GM18498 (cell line): ENCODE data around the gene PRCC.
"Not testable (repeated sequence)": the region's sequence is repeated elsewhere in the genome, so short reads cannot be mapped to it uniquely, and the experiment has no call there.

ENCODE experiments used
- ATAC-seq: cut with Tn5 transposase; IDR thresholded peaks from one replicate; pipeline ENCODE4 v1.9.1; 2021; ENCODE audit warnings: mild to moderate bottlenecking, moderate library complexity; ENCODE audit not compliant: unreplicated experiment

The PRCC gene

DNA sequence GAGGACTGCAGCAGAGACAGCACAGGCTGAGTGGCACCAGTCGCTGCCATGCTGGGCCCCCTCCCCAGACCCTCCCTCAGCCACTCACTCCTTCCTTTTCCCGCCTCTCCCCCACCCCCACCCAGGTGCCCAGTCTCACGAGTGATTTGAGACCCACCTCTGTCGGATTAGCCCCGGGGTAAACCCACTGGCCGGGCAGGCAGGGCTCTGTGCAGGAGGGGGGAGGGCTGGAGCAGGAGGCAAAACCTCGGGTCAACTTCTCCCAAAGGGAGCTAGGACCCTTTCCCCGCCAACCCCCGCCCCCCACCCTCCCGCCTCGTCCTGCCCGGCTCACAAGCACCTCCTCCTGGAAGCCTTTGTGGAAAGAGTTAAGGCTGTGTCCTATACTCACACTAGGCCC, 23.0 kb upstream of the PRCC start:
- ATAC-seq, result no peak

DNA sequence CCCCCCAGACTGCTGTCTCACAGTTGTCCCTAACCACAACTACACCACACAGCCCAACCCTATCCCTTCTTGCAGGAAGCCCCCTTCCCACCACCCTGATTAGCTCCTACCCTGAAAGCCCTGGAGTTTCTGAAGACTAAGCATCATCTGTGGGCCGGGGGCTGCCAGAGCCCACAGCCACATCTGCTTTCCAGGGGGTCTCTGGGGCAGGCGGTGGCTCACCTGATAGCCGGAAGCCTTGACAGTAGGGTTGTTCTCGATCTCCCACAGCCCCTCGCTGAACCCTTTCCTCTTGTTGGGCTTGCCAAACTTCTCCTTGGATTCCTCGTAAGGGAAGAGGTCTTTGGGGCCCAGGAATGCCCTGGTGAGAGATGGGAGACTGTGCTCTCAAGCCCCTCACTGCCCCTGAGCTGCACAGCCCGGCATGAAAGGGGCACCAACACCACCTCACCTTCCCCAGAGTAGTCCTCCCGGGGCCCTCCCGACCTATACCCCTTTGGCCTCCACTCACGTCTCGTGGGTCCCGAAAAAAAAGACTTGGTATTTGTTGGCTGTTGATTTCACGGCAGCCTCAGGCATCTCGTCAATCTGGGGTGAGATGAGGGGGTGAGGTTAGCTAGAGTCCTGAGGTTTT, 22.4 kb upstream of the PRCC start:
- no peak for ATAC-seq

DNA sequence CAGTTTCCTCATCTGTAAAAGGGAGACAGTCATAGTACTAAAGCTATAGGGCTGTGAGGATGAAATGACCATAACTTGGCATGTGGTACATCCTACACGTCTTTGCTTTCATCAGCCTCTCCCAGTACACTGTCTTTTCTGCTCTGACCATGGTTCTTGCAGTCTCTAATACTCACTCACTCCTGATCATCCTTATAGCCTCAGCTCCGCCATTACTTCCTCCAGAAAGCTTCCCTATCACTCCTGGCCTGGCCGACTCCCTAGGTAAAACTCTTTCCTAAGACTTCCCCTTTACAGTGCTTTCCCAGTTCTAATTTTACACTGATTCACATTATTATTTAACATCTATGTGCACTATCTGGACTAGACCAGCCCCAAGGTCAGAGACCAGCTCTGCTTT, 21.5 kb upstream of the PRCC start:
- ATAC-seq, result no peak

DNA sequence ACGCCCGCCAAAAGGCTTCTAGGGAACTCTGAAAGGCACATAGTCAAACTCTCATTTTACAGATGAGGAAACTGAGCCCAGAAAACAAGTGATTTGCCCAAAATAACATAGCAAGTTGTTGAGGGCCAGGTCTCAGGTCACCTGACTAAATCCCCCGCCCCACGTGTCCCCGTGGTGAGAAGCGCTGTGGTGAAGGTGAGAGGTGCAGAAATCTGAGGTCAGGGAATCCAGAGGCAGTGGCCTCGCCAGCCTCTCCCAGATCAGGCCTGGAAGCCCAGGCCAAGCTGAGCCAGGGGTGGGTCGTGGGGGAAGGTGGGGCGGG, 21.0 kb upstream of the PRCC start:
- no peak for ATAC-seq

DNA sequence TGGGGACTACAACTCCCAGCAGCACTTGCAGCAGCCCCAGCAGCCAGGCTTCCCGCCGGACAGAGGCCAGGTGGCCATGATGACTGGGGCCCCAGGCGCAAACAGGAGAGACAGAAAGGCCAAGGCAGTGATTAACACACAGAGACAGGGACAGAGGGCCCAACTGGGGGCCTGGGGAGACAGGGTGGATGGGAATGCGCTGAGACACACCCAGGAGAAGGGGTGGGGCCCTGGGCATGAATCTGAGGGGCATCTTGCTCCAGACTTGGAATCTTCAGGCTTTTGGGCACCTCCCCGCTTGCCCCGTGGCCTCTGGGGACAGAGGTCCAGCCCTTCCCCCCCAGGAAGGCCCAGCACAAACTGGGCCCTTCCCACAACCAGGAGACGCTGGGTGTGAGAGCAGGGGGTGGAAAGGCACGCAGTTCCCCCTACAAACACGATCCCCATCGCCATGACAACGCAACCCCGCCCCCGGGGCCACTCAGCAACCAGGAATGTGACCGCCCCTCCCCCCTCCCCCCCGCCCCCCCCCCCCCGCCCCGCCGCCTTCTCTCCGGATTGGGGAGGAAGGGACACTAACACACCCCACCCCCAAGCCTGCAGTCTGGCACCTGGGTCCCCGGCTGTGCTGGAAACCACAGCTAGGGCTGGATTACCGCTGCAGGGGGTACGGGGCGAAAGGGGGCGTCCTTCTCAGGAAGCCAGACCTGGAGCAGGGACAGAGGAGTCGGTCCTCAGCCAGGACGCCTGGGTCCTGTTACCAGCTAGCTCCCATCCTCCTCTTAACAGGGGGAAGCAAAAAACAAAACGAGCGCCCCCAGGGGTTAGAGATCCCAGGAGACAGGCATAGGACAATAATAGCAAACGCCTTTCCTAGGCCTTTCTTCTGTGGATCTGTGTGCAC, 20.4 kb upstream of the PRCC start:
- ATAC-seq, result no peak

DNA sequence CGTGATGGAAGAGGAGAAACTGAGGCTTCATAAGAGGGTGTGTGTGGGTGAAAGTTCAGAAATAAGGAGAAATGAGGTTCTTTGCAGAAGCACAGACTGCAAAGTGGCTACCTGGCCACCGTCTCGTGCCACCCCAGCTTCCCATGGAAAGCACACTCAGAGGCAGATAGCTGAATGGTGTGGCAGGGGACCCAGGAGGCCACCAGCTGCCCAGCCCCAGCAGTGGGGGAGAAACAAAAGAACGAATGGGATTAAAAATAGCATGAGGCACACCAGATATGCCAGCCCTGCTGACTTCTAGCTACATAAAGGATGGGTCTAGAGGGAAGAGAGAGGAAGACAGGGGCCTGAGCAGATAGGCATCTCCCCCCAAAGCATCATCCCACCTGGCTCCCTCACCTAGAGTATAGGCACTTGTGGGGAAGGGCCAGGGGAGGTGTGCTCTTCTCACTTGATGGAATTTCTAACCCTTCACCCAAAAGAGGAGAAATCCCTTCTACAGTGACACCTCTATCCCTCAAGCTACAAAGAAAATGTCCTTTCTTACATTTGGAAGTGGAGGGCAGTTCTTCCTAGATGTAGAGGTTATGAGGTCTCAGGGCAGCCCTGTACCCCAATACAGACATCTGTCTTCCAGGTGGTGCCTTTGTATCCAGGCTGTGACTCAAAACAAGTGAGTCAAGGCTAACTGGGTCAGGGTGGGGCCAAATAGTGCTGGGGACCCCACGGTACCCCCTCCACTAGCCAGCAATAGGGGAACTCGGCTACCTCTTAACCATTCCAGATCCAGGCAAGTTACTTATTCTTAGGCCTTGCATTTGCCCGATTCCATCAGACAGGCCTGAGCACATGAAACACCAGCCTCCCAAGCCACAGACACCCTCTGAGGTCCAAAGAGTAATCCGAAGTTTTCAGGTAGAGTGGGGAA, 19.3 kb upstream of the PRCC start:
- ATAC-seq, result no peak

- no peak for ATAC-seq
These were observed 18.5 kb upstream of the PRCC start for GRCh38 chr1:156748670-156749418.

GRCh38 chr1:156749419-156750118, 17.8 kb upstream of the PRCC start:
- no peak for ATAC-seq

DNA sequence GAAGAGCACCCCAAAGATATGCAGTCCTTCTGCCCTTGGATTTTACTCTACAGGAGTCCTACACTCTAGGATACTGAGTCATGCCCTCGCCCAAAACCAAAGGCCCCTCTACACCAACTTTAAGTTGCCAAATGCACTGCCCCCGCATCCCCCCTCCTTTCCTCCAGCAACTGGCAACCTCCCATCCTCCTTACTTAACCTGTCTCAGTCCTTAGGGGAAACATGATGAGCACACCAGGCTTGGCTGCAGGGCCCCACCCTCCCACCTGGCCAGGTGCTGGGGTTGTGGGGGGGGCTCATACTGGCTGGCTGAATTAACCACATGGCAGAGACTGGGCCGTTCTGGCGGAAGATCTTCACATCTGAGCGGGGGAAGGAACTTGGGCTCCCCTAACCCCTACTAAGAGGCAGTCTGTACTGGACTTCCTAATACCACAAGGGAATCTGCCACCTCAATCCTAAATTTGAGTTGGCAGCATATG, 17.1 kb upstream of the PRCC start:
- ATAC-seq, result no peak

DNA sequence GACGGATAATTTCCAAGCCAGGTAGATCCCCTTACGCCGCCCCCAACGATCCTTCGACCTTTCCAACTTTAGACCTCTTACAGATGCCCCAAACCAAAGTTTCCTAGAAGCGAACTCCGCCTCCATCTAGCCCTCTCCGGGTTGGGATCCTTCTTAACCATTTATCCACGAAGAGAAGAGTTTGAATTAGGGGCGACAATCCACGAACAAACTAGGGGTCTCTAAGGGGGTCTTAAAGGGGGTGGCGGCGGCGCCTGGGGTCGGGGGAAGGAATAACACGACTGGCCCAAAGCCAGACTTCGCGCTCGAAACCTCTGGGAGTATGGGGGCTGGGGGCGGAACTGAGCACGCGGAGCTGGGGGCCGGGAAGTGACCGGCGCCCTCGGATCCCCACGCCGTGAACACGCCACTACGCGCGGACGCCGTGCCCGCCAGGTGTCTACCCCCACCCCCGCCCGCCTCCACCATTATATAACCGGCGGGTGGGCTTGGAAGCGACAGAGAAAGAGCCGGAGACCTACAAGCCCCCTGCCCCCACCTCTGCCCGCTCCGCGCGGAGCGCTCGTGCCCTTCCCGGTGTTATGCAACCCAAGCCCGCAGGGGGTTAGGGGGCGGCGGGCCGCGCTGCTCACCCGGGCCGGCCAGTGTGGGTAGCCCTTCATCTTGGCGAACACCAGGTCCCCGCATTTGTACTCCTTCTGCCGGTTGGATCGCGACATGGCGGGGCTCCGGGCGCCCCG, 16.5 kb upstream of the PRCC start:
- peak; percentile 22 for ATAC-seq

DNA sequence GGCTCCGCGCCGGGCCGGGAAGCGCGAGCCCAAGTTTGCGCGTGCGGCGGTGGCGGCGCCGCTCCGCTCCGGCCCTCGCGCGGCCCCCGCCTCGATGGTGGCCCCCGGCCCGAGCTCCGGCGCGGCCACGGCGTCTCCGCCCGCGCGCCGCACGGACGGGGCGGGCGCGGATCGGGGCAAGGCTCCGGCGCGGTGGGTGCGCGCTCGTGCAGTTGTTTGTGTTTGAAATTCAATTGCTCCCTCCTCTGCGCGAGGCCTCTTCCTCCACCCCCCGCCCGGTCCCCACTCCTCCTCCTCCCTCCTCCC, 15.9 kb upstream of the PRCC start, which contains the start of gene HDGF:
TSS of gene HDGF (minus strand) at position 225 of the 306 bp plus-strand sequence. CDS start 246 bp downstream, outside the sequence.
- ATAC-seq, result peak; percentile 20

DNA sequence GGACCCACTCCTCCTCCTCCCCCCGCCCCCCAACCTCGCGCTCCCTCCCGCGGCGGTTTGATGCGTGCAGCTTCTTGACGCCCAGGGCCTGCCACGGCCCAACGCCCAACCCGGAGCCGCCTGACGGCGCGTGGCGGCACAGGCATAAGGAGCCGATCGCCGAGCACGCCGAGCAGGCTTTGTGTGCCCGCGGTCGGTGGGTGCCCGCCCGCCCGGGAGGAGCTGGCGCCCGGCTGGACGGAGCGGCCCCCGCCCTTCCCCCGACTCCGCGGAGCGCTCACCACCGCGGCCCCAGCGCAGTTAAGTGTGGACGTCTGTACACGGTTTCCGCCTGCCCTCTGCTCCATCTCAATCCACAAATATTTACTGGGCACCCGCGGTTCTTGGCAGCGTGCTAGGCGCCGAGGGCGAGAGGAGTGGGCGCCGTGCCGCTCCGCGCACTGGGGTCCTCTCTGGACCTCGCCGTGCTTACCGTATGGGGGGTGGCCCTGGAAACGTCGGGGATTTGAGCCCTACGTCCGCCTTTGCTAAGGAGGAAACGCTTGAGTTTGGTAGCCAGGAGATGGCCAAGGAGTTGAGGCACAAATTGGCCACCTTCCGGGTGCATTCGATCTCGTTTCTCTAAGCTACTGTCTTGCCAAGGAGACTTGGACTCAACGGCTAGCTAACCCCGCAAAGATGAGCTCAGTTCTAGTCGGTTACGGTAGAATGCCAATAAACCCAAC, 15.4 kb upstream of the PRCC start:
- ATAC-seq, result peak; percentile 80

- ATAC-seq, result no peak
These were observed 14.4 kb upstream of the PRCC start for GRCh38 chr1:156752843-156753482.

GRCh38 chr1:156754219-156754618, 13.1 kb upstream of the PRCC start:
- ATAC-seq, result no peak

DNA sequence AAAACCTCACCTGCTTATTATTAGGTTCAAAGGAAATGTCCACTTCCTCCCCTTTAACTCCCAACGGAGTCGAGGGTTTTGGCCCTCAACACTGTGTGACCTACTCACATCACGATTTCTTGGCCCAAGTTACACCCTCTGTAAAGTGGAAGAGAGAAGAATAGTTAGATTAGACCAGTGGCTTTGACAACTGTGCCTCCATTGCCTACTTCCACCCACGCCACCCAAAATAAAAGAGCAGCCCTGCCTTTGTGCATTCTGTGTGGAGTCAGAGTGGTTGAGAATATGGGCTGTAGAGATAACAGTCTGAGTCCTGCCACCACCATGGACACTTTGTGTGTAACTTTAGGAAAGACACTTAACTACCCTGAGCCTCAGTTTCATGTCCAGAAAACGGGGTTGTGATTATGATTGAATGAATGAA, 11.8 kb upstream of the PRCC start:
- no peak for ATAC-seq

- ATAC-seq, result no peak
These were observed 11.0 kb upstream of the PRCC start for GRCh38 chr1:156756355-156756754.

DNA sequence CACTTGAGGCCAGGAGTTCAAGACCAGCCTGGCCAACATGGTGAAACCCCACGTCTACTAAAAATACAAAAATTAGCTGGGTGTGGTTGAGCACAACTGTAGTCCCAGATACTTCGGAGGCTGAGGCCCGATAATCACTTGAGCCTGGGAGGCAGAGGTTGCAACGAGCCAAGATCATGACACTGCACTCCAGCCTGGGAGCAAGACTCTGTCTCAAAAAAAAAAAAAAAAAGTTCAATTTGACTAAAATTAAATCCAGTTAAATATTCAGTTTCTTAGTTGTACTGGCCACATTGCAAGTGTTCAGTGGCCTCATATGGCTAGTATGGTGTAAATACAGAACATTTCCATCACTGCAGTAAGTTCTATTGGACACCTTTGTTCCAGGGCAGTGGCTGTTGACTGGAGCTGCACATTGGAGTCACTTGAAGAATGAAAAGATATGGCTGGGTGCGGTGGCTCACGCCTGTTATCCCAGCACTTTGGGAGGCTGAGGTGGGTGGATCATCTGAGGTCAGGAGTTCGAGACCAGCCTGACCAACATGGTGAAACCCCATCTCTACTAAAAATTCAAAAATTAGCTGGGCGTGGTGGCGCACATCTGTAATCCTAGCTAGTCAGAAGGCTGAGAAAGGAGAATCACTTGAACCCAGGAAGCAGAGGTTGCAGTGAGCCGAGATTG, 9.6 kb upstream of the PRCC start:
- ATAC-seq, result not testable (repeated sequence)
